CD14-positive monocyte (primary cell): Measurements from ENCODE around the gene PHF13. TPM values are rescaled to one million over a fixed set of nuclear protein-coding genes. Genes with fewer than 3 reads are reported as not detected.

ENCODE experiments used
- DNase-seq, 3 donors: peaks; one replicate each; pipeline ENCODE4 v3.0.0-alpha.2; 2011 to 2022
- H2AFZ ChIP-seq: 2 replicates; pipeline ENCODE4 v1.6.0; 2012; ENCODE audit warnings: mild to moderate bottlenecking, low read depth, low read length, inconsistent platforms; ENCODE audit not compliant: insufficient read depth, poor library complexity, severe bottlenecking
- H3K27ac ChIP-seq, 2 donors: 1 replicate in 1 of 2; 2 replicates in 1 of 2; pipeline ENCODE4 v1.5.1; 2012 to 2013; ENCODE audit warnings: low read length in 2 of 2, control low read depth in 1 of 2, inconsistent platforms in 1 of 2, low read depth in 1 of 2, mild to moderate bottlenecking in 1 of 2
- H3K27me3 ChIP-seq, 2 donors: one replicate each; pipeline versions ENCODE4 v1.6.0 to v1.6.1; 2011 to 2013; ENCODE audit warnings: low read length in 2 of 2; ENCODE audit not compliant: control insufficient read depth in 2 of 2, insufficient read depth in 2 of 2
- H3K36me3 ChIP-seq, 2 donors: replicated peaks in 1 of 2; 1 replicate in 1 of 2; 2 replicates in 1 of 2; pipeline versions ENCODE4 v1.5.1 to v1.6.1; 2012 to 2013; ENCODE audit warnings: low read length in 2 of 2, control low read depth in 1 of 2, inconsistent platforms in 1 of 2, mild to moderate bottlenecking in 1 of 2; ENCODE audit not compliant: insufficient read depth in 2 of 2, control insufficient read depth in 1 of 2
- H3K4me1 ChIP-seq, 2 donors: 1 replicate in 1 of 2; 2 replicates in 1 of 2; pipeline versions ENCODE4 v1.5.1 to v1.6.1; 2012 to 2013; ENCODE audit warnings: low read length in 2 of 2, control low read depth in 1 of 2, inconsistent platforms in 1 of 2, mild to moderate bottlenecking in 1 of 2, moderate library complexity in 1 of 2; ENCODE audit not compliant: insufficient read depth in 2 of 2, control insufficient read depth in 1 of 2
- H3K4me2 ChIP-seq: replicated peaks from 2 replicates; pipeline ENCODE3; 2012; ENCODE audit warnings: low read length, moderate library complexity, mild to moderate bottlenecking; ENCODE audit not compliant: poor library complexity, severe bottlenecking; ENCODE audit errors: extremely low read depth
- H3K4me3 ChIP-seq, 3 experiments: fragments of 200-600 bp in 1 of 3; sonication (generic) in 1 of 3; replicated peaks in 1 of 3; 1 replicate in 2 of 3; 2 replicates in 1 of 3; pipeline ENCODE4 v1.5.1; 2011 to 2013; ENCODE audit warnings: low read length in 3 of 3, mild to moderate bottlenecking in 3 of 3, control low read depth in 2 of 3, low read depth in 2 of 3, inconsistent platforms in 1 of 3, moderate library complexity in 1 of 3
- H3K79me2 ChIP-seq: 2 replicates; pipeline ENCODE4 v1.6.0; 2012; ENCODE audit warnings: mild to moderate bottlenecking, control low read depth, inconsistent platforms, low read length, moderate library complexity; ENCODE audit not compliant: insufficient read depth
- H3K9ac ChIP-seq: 2 replicates; pipeline ENCODE4 v1.6.0; 2017; ENCODE audit warnings: low read length, mild to moderate bottlenecking; ENCODE audit not compliant: insufficient read depth, poor library complexity, severe bottlenecking
- H3K9me3 ChIP-seq, 2 donors: replicated peaks in 1 of 2; 1 replicate in 1 of 2; 2 replicates in 1 of 2; pipeline versions ENCODE4 v1.5.1 to v1.6.1; 2012 to 2013; ENCODE audit warnings: low read length in 2 of 2, control low read depth in 1 of 2; ENCODE audit not compliant: control insufficient read depth in 1 of 2, insufficient read depth in 1 of 2
- H4K20me1 ChIP-seq: 2 replicates; pipeline ENCODE4 v1.6.0; 2012; ENCODE audit warnings: mild to moderate bottlenecking, low read length, control low read depth, moderate library complexity; ENCODE audit not compliant: insufficient read depth
- H3K27ac Mint-ChIP-seq, 7 donors: one replicate each; pipeline ENCODE4 v1.8.0; 2020; ENCODE audit warnings: mild to moderate bottlenecking in 7 of 7, mixed read lengths in 7 of 7, moderate library complexity in 6 of 7, inconsistent platforms in 2 of 7
- H3K27me3 Mint-ChIP-seq, 3 donors: one replicate each; pipeline ENCODE4 v1.8.0; 2021 to 2022; ENCODE audit warnings: low read depth in 3 of 3, mild to moderate bottlenecking in 3 of 3, mixed read lengths in 3 of 3, moderate library complexity in 3 of 3, inconsistent platforms in 1 of 3
- H3K36me3 Mint-ChIP-seq, 2 donors: one replicate each; pipeline ENCODE4 v1.8.0; 2020; ENCODE audit warnings: mixed read lengths in 2 of 2, inconsistent platforms in 1 of 2, mild to moderate bottlenecking in 1 of 2
- H3K4me1 Mint-ChIP-seq: one replicate; pipeline ENCODE4 v1.8.0; 2020; ENCODE audit warnings: mild to moderate bottlenecking, mixed read lengths
- H3K4me3 Mint-ChIP-seq, 2 donors: one replicate each; pipeline ENCODE4 v1.8.0; 2020; ENCODE audit warnings: mild to moderate bottlenecking in 2 of 2, mixed read lengths in 2 of 2, moderate library complexity in 1 of 2
- H3K9me3 Mint-ChIP-seq, 7 donors: one replicate each; pipeline ENCODE4 v1.8.0; 2020 to 2022; ENCODE audit warnings: mixed read lengths in 7 of 7, mild to moderate bottlenecking in 6 of 7, moderate library complexity in 6 of 7, inconsistent platforms in 2 of 7
- CTCF ChIP-seq: fragments of 200-600 bp; IDR thresholded peaks from one replicate; pipeline ENCODE4 v1.8.0; 2022; ENCODE audit warnings: antibody characterized with exemption, mild to moderate bottlenecking
- WGBS: methylation state at CpG from one replicate; pipeline ENCODE4 v1.1.5; 2013; ENCODE audit warnings: missing lambda C conversion rate; ENCODE audit not compliant: insufficient coverage; 5-methylcytosine and 5-hydroxymethylcytosine counted together
- intact Hi-C, 2 donors: fragments of 100-400 bp; cut with micrococcal nuclease; formaldehyde crosslinking; loops; one replicate each; pipeline versions ENCODE4 v1.15.0 to v1.15.1; 2023
- polyA plus RNA-seq, 3 donors: library from polyadenylated mRNA; depleted of rRNA in 1 of 3; unstranded in 2 of 3; stranded (reverse) in 1 of 3; fragments of 300-500 nt in 2 of 3; fragments of >200 nt in 1 of 3; fragmentation: Illumina TruSeq in 2 of 3; gene quantifications; 1 replicate in 2 of 3; 2 replicates in 1 of 3; pipeline ENCODE4 v1.2.3, GENCODE V29; 2012 to 2021

The PHF13 gene
- polyA plus RNA-seq, 3 donors, result 1.0 to 7.3 (median 1.7) TPM

GRCh38 chr1:6622396-6623152 lies 9.0 kb downstream of the PHF13 start:
- Histone ChIP-seq H3K4me2 (no peak overlapping the region), H3K9me3 (no peaks in the 10 kb centered on the region), H3K36me3 (peaks cover 23 to 46% of the 10 kb centered on the region in 2 donors), H3K27me3 (no peaks in the 10 kb centered on the region), H3K4me1 (peaks cover 14 to 17% of the 10 kb centered on the region in 2 donors), H3K4me3 (no peak overlapping the region), H3K9ac (no peak overlapping the region), H3K27ac (no peak overlapping the region), H4K20me1 (peaks cover 8% of the 10 kb centered on the region), H3K79me2 (peaks cover 25% of the 10 kb centered on the region), H2AFZ (no peak overlapping the region)
- no peak for TF ChIP-seq CTCF
- Mint-ChIP-seq H3K27ac (peak overlapping the region in 1 of 7 donors; percentile 35), H3K4me1 (peaks cover 19% of the 10 kb centered on the region), H3K27me3 (peaks cover 0 to 2% (median 0%) of the 10 kb centered on the region in 3 donors), H3K9me3 (no peaks in the 10 kb centered on the region), H3K36me3 (peaks cover 39 to 59% of the 10 kb centered on the region in 2 donors), H3K4me3 (no peak overlapping the region)
- 100% methylated on average over 7 of the region's 10 CpGs for WGBS
- intact Hi-C loops, result loop anchor here in 1 of 2 donors (5.0 to 10.0 kb wide), 2 partner anchors 65 to 162 kb away; partner anchors contain the start of genes CAMTA1 and TAS1R1
- no peak for DNase-seq

- H3K9ac ChIP-seq, result no peak overlapping the region
- TF ChIP-seq CTCF, result no peak
- intact Hi-C loops, result loop anchor here in 1 of 2 donors (5.0 to 10.0 kb wide), 2 partner anchors 66 to 161 kb away; partner anchors contain the start of genes CAMTA1 and TAS1R1
- no peak overlapping the region for H3K4me2 ChIP-seq
- no peak for DNase-seq
- H2AFZ ChIP-seq, result no peak overlapping the region
- no peak overlapping the region for H3K27ac ChIP-seq
- Mint-ChIP-seq H3K36me3 (peaks cover 44 to 62% of the 10 kb centered on the region in 2 donors), H3K9me3 (no peaks in the 10 kb centered on the region), H3K27me3 (peaks cover 0 to 2% (median 0%) of the 10 kb centered on the region in 3 donors), H3K4me1 (peaks cover 20% of the 10 kb centered on the region), H3K27ac (peak overlapping the region in 2 of 7 donors; percentile 35), H3K4me3 (no peak overlapping the region)
- no peaks in the 10 kb centered on the region for H3K9me3 ChIP-seq
- H3K79me2 ChIP-seq, result peaks cover 24% of the 10 kb centered on the region
- peaks cover 17% of the 10 kb centered on the region for H4K20me1 ChIP-seq
- H3K27me3 ChIP-seq, result no peaks in the 10 kb centered on the region
- H3K4me3 ChIP-seq, result no peak overlapping the region
- 97% methylated on average over 12 of the region's 14 CpGs for WGBS
- H3K36me3 ChIP-seq, result peaks cover 32 to 54% of the 10 kb centered on the region in 2 donors
- H3K4me1 ChIP-seq, result peaks cover 14 to 17% of the 10 kb centered on the region in 2 donors
Observed at GRCh38 chr1:6623269-6623965, 9.9 kb downstream of the PHF13 start.
